GDM1 (cell line): ENCODE data around the gene MYL7.
"Not testable (repeated sequence)": the region's sequence is repeated elsewhere in the genome, so short reads cannot be mapped to it uniquely, and the experiment has no call there.

Experiments used
- DNase-seq: peaks from one replicate; lab custom pipeline; 2025; lab: John Stamatoyannopoulos, UW

Gene MYL7

GRCh38 chr7:44141221-44141850 is at the start of gene MYL7:
TSS of gene MYL7 (minus strand) at chr7:44141332. CDS start at chr7:44141305, 27 bp downstream.
- DNase-seq = no peak

DNA sequence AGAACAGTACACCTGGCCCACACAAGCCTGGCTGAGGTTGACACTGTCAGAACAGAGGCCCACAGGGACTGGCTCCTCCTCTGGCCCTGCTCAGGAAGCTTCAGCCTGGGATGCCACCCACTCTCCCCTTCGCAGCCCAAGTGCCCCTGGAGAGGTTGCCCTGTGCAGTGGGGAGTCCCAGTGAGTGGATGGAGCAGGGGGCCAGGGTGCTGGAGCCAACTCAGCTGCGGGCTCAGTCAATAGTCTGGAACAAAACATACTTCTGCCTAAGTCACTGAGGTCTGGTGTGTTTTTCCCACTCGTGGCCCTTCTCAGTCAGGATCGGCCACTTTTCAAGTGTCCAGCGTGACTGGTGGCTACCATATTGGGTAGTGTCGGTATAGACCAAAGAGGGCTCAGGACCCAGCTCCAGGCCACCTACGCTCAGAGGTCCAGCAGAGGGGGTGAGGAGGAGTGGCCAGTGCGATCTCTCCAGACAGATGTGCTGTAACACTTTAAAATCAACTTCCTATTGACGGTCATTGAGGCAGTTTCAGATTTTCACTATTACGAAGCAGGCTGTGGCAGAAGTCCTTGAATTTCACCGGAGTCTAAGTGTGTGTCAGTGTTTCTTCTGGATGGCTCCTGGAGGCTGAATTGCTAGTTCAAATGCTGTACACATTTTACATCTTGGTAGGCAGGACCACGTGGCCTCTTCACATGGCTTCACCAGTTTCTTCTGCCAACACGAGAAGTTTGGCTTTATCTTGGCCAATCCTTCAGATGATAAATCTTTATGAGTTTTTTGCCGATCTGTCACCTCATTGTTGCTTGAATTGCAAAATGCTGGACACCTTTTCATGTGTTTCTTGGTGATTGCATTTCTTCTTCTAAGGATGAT is 49.1 kb upstream of the MYL7 start:
- DNase-seq = no peak

DNA sequence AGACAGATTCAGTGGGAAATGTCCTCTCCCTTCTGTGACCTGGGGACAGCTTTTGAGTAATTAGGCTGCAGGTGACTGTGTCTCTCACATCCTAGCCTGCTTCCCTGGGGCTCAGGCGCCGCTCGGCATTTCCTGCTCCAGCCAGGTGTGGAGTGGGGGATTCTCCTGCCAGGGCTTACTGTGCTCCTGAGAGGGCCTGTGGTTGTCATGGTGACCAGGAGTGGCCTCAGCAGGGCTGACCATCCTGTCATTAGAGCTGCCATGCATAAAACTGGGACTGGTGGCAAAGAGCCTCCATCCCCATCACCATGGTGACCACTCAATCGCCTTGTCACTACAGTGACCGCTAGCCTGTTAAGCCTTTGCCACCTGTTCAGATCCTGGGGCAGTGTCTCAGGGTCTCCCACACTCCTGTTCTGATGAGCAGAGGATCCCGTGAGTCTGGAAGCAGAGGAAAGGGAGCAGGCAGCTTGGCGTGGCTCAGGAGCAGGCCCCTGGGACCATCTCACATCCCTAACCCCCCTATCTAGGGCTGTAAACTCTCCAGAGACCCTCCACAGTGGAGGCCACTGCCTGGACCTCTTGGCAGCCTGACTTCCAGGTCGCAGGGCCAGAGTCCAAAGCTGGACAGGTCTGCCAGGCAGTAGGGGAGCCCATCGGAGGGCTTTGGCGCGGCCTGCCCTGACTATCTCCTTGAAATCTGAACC is 48.3 kb upstream of the MYL7 start, which contains the start of gene GCK:
Gene GCK (minus strand): TSS at position 154 of the 707 bp plus-strand sequence. CDS start 486 bp downstream, outside the sequence.
- DNase-seq = no peak

- DNase-seq = no peak
These were observed 47.5 kb upstream of the MYL7 start for GRCh38 chr7:44188480-44189225.

DNA sequence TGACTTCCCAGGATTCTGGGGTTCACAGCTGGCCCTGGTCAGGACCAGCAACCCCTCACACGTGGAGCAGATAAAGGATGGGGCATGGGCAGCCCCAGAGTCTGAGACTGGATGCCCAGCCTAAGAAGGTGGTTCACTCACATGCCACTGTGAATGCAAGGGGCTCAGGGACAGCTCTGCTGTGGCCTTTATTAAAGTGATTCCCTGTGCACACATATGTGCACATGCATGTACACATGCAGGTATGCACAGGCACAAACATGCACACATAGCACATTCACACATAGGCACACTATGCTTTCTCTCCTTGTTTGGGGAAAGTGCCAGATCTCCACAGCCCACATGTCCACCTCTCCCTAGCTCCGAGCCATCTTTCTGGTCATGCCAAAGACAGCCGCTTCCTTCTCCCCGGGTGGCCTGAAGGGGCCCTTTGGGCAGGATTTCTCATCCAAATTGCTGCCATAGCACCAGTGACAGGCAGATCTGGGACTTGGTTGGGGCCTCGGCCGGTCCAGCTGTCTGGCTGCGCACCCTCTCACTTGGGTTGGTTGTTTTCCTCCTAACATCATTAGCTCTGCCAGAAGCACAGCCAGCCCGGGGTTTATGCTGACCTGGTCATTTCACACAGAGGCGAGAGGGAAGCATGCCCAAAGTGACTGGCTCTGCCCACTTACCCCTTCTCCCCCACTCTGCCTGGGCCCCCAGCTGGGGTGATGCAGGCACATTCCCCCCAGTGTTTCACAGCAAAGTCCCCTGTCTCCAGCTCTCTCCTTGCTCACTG is 46.7 kb upstream of the MYL7 start:
- DNase-seq = no peak

DNA sequence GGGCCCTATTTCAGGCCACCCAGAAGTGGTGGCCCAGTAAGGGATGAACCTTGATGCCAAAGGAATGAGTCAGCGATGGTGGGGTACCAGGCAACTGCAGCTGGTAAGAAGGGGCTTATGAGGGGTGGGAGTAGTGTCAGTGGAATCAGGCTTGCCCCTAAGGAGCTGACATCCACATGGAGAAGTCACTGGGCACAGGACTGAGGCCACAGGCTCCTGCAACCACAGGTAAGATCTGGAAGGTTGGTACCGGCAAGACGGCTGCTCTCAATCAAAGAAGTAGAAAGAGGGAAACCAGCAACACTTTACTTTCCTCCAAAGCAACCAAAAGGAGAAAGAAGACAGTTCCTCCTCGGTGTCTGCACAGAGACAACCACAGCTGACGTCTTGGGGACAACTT is 45.6 kb upstream of the MYL7 start:
- DNase-seq = no peak

- DNase-seq = no peak
These were observed 44.6 kb upstream of the MYL7 start for GRCh38 chr7:44185729-44186128.

DNA sequence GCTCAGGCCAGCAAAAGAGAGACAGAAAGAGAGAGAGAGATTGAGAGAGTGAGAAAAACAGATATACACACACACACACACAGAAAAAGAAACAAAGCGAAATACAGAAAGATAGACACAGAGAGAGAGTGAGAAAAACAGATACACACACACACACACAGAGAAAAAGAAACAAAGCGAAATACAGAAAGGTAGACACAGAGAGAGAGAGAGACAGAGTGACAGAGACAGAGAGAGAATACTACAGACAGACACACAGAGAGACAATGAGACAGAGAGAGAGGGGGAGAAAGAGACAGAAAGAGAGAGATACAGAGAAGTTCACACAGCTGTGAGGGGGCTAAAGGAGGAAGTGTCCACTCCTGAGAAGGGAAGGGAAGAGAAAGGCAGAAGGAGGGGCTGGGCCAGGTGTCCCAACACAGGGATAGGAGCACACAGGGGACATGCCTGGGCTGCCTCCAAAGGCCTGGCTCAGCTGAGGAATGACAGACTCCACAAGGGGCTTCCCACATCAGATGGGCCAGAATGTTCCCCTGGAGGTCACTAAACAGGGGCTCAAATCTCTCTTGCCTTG is 43.8 kb upstream of the MYL7 start:
- DNase-seq = no peak

DNA sequence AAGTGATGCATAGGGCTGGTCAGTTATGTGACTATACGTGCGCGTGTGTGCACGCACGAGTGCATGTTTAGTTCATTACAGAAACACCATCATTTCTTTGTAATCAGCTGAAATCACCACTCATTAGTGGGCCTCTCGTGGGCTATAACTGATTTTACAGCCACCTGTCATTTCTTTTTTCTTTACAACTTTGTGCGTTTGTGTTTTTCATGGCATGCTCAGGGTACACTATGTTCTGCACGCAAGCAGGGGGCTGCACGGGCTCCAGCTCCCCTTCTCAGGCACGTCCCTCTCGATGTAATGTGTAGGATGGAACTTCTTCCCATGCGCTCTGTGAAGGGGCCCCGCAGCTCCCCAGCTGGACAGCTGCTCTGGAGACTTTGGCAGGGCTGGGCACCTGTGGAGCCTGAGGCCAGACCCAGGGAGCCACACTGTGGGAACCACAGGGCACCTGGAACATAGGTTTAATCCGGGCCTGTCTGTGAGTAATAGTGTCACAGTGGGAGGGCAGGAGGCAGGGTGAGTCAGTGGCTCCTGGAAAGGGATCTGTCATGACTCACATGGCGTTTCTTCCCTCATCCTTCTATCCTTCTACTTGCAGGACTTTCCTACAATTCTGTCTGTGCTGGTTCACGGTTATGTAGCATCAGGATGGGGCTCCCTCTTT is 43.2 kb upstream of the MYL7 start:
- DNase-seq = no peak

GRCh38 chr7:44183386-44183785 is 42.3 kb upstream of the MYL7 start:
- no peak for DNase-seq

DNA sequence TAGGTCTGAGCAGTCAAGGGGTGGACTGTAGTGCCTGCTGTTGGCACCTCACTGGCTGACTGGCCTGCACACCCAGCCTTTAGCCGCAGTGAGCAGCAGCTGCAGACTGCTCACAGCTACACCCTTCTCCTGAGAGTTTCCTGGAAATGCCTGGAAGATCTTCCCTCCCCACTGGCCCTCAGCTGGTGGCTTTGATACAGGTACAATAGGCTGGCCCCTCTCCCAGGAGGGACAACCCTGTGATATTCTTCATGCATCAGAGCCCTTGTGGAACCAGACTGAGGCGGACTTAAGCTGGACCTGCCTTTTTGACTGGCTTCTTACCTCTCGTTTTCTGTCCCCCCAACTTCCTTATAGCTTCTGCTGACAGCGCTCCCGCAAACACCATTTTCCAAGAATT is 41.7 kb upstream of the MYL7 start:
- DNase-seq = no peak

DNA sequence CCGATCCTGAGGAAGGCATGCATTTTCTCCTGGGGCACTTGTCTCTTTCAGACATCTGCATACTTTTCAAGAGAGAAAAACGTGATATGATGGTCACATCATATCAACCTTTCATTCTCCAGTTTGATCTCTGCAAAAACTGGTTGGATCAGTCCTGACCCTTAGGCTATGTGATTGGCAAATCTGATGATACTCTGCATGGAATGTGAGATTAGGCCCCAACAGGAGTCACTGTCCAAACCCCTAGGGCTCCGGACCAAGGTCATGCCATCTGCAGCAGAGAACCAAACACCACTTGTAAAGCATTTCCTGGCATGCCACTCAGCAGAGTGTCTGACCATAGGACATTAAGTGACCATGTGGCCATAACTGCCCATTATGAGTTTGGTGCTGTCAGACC is 39.5 kb upstream of the MYL7 start:
- no peak for DNase-seq

- no peak for DNase-seq
These were observed 36.5 kb upstream of the MYL7 start for GRCh38 chr7:44177570-44178131.

DNA sequence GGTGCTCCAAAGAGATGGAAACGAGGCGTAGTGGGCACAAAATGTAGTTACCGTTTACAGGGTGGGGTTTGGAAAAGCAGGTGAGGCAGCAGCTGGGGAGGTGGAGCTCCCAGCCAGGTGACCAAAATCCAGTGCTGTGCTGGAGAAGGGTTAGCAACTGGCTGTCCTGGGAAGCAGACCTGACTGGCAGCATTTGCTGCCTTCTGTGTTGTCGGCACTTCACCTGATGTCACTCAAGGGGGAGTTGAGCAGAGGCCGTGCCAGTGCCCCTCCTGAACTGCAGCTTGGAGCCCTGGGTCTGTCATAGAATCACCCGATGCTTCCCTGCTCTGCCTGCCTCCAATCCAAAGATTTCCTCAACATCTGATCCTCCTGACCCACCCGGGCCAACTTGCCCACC is 35.4 kb upstream of the MYL7 start:
- DNase-seq = no peak

DNA sequence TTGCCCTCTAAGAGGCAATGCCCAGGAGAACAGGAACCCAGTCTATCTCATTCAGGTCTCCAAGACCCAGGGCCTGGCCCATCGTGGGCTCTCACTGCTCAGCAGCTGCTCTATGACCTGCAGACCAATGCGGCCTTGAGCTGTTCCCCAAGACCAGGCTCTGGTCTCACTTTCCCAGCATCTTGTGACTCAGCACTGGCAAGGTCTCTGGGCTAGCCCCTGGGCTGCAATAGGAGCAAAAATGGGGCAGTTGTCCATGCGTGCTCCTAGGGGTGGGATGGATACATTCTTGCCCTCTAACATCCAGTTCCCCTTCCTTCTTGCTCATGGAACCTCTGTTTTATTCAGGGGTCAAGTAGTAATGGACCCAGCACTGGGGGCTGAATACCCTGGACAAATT is 34.6 kb upstream of the MYL7 start:
- DNase-seq = no peak

DNA sequence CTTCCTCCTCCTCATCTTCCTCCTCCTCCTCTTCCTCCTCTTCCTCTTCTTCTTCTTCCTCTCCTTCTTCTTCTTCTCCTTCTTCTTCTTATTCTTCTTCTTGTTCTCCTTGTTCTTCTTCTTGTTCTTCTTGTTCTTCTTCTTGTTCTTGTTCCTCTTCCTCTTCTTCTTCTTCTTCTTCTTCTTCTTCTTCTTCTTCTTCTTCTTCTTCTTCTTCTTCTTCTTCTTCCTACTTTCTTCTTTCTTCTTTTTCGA is 33.5 kb upstream of the MYL7 start:
- not testable (repeated sequence) for DNase-seq

DNA sequence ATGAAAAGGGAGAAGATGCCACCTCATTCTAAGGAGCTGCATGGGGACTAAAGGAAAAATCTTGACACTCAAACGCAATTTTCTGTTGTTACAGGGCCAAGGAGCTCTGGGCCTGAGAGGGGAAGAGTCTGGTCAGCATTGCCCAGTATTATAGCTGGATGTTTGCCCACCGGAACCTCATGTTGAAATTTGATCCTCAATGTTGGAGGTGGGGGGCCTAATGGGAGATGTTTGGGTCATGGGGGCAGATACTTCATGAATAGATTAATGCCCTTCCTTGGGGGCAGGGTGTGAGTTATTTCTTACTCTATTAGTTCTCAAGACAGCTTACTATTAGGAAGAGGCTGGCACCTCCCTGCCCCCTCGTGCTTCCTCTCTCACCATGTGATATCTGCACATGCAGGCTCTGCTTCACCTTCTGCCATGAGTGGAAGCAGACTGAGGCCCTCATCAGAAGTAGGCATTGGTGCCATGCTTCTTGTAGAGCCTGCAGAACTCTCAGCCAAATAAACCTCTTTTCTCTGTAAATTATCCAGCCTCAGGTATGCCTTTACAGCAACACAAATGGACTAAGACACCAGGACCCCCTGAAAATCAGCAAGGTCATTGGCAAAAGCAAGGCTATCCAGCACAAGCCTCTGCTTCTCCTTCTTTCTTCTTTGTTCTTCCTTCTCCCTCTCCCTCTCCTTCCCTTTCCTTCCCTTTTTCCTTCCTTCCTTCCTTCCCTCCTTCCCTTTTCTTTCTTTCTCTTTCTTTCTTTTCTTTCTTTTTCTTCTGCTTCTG is 33.0 kb upstream of the MYL7 start:
- DNase-seq = no peak

DNA sequence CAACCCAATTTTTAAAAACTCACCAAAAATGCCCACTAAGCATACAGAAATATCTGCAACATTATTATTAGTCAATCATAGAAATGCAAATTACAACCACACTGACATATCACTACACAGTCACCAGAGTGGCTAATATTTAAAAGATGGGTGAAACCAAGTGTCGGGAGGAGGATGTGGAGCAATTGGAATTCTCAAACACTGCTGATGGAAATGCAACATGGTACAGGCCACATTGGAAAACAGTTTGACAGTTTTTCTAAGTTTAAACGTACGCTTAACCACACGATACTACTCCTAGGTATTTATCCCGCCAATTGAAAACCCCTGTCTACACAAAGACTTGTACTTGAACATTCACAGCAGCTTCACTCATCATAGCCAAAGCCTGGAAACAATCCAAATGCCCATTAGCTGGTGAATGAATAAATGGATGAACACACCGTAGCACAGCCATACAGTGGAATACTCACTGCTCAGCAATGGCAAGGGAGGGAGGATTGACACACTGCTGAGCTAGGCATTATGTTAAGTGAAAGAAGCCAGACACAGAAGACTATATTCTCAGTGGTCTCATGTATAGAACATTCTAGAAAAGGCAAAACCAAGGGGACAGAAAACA is 31.8 kb upstream of the MYL7 start:
- DNase-seq = no peak

DNA sequence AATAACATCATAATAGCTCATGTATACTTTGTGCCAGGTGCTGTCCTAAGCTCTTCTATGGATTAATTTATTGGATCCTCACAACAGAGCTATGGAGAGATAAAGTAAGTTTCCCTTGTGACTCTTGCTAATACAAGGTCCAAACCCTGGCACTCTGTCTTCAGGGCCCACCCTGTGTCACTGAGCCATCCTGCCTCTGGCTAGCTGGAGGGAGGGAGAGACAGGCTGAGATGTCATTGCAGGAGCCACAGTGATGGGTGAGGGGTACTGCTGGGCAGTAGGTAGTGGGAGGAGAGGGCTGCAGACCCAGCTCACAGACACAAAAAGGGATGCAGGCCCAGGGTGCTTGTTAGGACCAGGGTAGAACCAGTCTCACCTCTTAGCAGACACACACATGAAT is 31.2 kb upstream of the MYL7 start:
- no peak for DNase-seq
